KOPT-K1 (cell line): ENCODE results near the gene RNF146.
A peak's percentile ranks its signal among the peaks of the same experiment; 100 is the strongest.

Experiments used
- H3K27ac ChIP-seq: fragments of 200-600 bp; sonication (generic); 2 replicates; pipeline ENCODE4 v1.5.1; 2016; ENCODE audit warnings: antibody characterized with exemption, mild to moderate bottlenecking, low read depth, low read length; ENCODE audit not compliant: poor library complexity, severe bottlenecking
- H3K36me3 ChIP-seq: fragments of 200-600 bp; sonication (generic); 2 replicates; pipeline ENCODE4 v1.5.1; 2017; ENCODE audit warnings: antibody characterized with exemption, mild to moderate bottlenecking, low read length, moderate library complexity; ENCODE audit not compliant: insufficient read depth
- H3K9me3 ChIP-seq: fragments of 200-600 bp; sonication (generic); 2 replicates; pipeline ENCODE4 v1.5.1; 2017; ENCODE audit warnings: antibody characterized with exemption, low read length, mild to moderate bottlenecking; ENCODE audit not compliant: insufficient read depth, poor library complexity, severe bottlenecking

The RNF146 gene

DNA sequence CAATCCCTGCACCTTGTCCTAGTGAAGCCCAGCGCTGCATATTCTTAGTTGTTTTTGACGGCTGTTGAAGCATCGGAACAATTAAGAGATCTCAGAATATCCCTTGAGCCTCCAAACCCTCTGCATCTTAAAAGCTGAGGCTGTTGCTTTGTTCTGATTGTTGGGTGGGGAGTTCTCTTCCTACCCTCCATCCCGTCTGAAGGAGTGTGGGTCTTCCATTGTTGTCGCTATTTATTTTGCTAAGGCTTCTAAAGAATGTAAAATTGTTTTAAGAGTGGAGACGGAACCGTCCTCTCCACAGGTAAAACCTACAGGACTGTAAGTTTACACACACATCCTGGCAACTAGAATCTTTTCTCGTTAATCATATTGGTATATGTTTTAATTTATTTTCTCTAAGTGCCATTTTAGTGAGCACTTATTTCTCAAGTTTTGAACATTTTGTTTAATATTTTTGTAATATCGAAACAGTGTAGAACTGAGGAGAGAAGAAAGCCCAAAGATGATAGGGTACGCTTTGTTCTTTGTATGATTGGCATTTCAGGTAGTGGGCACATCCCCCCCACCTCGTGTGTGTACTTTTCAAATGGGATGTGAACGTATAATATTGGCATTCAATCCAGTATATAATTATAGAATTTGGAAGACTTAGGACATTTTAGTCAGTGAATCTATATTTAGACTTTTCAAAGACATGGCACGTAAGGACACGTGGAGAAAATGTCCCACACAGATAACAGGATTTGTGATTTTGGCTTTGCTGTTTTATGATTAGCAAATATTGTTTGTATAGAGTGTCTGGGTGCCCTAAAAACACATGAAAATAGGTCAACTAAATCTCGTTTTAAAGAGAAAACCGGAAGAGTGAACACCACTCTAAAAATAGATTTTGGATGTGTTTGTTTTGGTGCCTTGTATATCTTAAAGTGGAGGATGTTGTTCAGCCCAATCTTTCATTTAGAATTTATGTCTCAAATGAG is 1.3 kb downstream of the RNF146 start:
- Histone ChIP-seq H3K36me3 (no peaks in the 10 kb centered on the region), H3K27ac (peak overlapping the region; percentile 81), H3K9me3 (no peaks in the 10 kb centered on the region)

DNA sequence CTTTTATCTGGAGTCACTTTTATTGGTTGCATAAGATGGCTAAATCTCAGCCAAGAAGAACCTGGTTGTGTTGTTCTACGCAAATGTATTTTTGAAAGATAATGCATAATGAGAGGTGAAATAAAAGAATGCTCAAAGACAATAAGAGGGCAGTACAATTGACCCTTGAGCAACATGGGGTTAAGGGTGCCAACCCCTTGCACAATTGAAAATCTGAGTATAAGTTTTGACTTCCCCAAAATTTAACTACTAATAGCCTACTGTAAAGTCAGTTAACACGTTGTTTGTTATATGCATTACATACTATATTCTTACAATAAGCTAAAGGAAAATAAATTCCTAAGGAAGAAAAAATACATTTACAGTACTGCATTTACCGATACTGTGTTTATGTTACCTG is 5.9 kb downstream of the RNF146 start:
- no peaks in the 10 kb centered on the region for H3K9me3 ChIP-seq
- H3K36me3 ChIP-seq, result no peaks in the 10 kb centered on the region
- no peak overlapping the region for H3K27ac ChIP-seq

GRCh38 chr6:127273499-127273898 is 6.8 kb downstream of the RNF146 start:
- H3K36me3 ChIP-seq, result no peaks in the 10 kb centered on the region
- no peaks in the 10 kb centered on the region for H3K9me3 ChIP-seq
- H3K27ac ChIP-seq, result no peak overlapping the region

DNA sequence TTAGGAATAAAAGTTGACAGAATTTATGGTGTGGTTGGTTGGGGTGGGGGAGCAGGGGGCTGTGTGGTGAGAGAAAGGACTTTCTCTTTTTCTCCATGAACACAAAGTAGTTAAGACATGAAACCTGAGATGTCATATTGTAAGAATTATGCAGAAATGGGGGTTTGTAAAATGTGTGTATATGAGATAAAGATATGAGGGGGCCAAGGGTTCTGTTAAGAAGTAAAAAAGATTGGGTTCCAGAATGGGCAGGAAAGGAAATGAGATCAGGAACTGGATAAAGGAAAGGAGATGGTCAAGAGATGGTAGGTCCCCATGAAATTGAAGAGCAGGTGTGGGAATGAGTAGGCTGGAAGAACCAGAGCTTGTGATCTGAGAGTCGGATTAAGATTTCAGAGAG is 9.7 kb downstream of the RNF146 start:
- Histone ChIP-seq H3K36me3 (peaks cover under 1% of the 10 kb centered on the region; the same call in 1 of the 2 replicates), H3K9me3 (no peaks in the 10 kb centered on the region)

GRCh38 chr6:127277878-127278843 is 11.5 kb downstream of the RNF146 start:
- peaks cover 15% of the 10 kb centered on the region for H3K36me3 ChIP-seq
- no peak overlapping the region for H3K27ac ChIP-seq
- no peaks in the 10 kb centered on the region for H3K9me3 ChIP-seq

More for the DNA sequence above, 9.7 kb downstream of the RNF146 start:
- H3K27ac ChIP-seq, result no peak overlapping the region

DNA sequence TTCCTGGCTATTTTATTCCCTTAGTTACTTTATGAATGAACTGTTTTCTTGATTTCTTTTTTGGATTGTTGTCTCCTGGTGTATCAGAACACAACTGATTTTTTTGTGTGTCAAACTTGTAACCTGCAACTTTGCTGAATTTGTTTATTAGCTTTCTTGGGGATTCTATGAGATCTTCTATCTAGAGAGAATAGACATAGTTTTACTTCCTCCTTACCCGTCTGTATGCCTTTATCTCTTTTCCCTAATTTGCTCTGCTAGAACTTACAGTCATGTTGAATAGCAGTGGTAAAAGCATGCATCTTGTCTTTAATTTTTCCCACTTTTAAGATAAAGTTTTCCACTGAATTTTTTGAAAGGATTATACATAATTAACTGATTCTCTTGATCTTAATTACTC is 13.2 kb downstream of the RNF146 start:
- peaks cover 28% of the 10 kb centered on the region for H3K36me3 ChIP-seq
- no peak overlapping the region for H3K27ac ChIP-seq
- no peaks in the 10 kb centered on the region for H3K9me3 ChIP-seq

DNA sequence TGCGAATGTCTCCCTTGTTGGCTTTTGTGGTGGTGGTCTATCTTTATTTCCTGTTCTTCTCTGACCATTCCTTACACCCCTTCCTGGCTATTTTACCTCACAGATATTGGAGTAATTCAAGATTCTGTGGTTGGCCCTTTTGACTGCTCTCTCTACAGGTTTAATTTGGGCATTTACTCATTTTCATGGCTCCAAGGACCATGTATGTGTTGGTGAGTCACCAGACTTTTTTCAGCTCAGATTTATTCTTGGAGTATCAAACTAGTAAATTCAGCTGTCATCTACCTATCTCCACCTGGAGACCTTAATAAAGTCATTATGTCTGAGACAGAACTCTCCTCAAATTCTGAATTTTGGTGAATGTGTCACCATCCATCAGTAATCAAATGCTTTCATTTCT is 15.5 kb downstream of the RNF146 start:
- no peaks in the 10 kb centered on the region for H3K9me3 ChIP-seq
- H3K36me3 ChIP-seq, result peaks cover 52% of the 10 kb centered on the region
- H3K27ac ChIP-seq, result no peak overlapping the region

- Histone ChIP-seq H3K36me3 (peaks cover 91% of the 10 kb centered on the region), H3K27ac (no peak overlapping the region), H3K9me3 (no peaks in the 10 kb centered on the region)
Observed at GRCh38 chr6:127288705-127289104, 22.0 kb downstream of the RNF146 start.

DNA sequence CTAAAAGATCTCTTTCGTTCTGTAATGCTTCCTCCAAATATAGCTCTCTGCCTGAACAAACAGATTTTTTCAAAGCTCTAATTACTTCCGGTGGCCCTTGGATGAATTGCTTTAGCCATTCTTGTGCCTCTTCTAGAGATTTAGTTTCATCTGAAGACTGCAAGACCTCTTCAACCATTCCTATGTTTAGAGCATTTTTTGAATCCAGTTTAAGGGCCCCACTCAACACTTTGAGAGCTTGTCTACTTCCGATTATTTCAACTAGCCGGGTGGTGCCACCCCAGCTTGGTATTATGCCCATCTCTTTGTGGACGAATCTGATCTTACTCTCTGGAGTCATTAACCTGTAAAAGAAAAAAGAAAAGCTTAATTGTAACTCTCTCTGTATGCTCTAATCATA is 23.3 kb downstream of the RNF146 start:
- H3K36me3 ChIP-seq, result peaks cover 91% of the 10 kb centered on the region
- H3K27ac ChIP-seq, result no peak overlapping the region
- no peaks in the 10 kb centered on the region for H3K9me3 ChIP-seq

DNA sequence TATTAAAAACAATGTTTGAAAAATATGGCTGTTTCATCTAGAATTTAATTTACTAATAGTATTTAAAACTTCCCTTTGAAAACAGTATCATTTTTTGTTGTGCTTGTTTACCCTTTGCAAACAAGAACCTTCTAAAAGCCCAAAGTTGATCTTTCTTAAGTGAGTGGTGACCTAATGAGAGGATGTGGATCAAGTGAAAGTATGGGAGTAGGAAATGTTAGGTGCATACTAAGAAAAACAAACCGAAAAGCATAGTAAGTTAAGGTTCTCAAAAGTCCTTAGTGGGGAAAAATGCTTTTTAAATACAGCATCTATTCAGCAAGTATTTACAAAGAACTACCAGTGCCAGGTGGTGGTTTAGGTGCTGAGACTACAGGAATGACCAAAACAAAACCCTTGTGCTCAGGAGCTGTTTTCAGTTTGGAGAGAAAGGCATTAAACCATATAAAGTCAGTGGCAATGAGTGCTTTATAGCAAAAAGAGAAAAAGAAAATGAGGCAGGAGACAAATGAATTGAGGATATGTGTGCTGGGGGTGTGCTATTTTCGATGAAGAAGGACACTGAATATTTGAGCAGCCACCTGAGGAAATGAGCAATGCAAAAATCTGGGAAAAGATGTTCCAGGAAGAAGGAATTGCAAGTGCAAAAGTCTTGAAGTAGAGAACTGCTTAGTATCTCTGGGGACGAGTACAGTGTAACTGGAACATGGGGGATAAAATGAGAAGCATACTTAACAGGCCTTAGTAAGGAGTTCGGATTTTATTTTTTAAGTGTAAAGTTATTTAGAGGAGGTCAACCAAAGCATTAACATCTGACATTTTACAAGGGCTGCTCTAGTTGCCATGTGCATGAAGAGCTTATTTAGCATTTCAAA is 24.0 kb downstream of the RNF146 start:
- Histone ChIP-seq H3K27ac (no peak overlapping the region), H3K36me3 (peaks cover 91% of the 10 kb centered on the region), H3K9me3 (no peaks in the 10 kb centered on the region)

GRCh38 chr6:127291495-127291894 is 24.8 kb downstream of the RNF146 start:
- H3K9me3 ChIP-seq, result no peaks in the 10 kb centered on the region
- H3K36me3 ChIP-seq, result peaks cover 91% of the 10 kb centered on the region
- H3K27ac ChIP-seq, result no peak overlapping the region

- peaks cover 59% of the 10 kb centered on the region for H3K36me3 ChIP-seq
- no peaks in the 10 kb centered on the region for H3K9me3 ChIP-seq
- H3K27ac ChIP-seq, result no peak overlapping the region
Observed at GRCh38 chr6:127297502-127298070, 30.9 kb downstream of the RNF146 start.

DNA sequence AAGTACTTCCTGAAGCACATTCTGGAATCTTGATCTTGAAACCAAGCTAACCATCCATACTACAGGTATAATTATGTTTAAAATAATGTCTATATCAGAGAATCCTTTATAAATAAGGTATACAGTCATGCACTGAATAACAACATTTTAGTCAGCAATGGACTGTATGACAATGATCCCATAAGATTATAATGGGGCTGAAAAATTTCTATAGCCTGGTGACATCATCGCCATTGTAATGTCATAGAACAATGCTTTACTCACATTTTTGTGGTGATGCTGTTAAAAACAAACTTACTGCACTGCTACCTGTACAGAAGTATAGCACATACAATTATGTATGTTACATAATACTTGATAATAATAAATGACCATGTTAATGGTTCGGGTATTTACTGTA is 31.8 kb downstream of the RNF146 start:
- Histone ChIP-seq H3K9me3 (no peaks in the 10 kb centered on the region), H3K27ac (no peak overlapping the region), H3K36me3 (peaks cover 51% of the 10 kb centered on the region)
